ENCODE measurements around the gene NHLRC4.

Gene NHLRC4

DNA sequence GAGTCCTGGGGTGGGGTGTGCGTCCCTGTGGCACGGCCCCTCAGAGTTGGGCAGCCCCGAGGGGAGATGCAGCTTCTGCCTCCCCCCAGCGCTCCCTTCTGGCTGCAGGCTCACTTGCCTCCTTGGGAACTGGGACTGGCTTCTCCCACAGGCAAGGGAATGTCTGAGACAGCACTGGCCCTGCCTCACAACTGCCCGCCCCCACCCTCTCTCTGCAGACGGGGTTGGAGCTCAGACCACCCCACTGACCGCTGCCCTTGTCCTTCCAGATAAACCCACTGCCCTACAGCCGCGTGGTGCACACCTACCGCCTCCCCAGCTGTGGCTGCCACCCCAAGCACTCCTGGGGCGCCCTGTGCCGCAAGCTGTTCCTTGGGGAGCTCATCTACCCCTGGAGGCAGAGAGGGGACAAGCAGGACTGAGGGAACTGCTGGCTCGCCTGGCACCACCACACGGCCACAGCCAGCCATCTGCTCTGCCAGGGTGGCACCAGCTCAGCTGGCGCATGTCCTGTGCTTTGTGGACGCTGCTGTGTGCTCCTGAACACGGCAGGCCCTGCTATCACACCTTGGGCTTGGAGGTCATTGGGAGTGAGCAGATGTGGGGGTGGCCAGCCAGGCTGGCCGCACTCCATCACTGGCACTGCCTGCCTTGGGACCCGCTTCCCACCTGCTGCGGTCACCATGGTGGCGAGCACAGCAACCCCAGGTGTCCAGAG, 16.0 kb downstream of the NHLRC4 start:
- DNase-seq (ENCODE audit: low read depth in 2 of 2, low spot score in 1 of 2), result no peak

DNA sequence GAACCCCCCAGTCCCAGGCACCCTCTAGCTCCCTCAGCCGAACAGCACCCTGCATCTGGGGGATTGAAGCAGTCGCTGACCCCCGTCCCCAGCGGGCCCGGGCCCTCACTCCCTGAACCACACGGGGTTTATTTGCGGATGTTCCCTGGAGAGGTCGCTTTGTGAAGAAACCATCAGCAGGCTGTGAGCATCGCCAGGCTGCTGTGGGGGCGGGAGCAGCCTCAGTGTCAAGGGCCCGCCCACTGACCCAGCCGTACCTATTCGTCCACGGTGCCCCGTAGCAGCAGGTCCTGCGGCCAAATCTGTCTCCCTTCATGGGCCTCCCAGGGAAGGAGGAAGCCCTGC, 16.6 kb downstream of the NHLRC4 start:
- no peak for DNase-seq (ENCODE audit: low read depth in 2 of 2, low spot score in 1 of 2)

DNA sequence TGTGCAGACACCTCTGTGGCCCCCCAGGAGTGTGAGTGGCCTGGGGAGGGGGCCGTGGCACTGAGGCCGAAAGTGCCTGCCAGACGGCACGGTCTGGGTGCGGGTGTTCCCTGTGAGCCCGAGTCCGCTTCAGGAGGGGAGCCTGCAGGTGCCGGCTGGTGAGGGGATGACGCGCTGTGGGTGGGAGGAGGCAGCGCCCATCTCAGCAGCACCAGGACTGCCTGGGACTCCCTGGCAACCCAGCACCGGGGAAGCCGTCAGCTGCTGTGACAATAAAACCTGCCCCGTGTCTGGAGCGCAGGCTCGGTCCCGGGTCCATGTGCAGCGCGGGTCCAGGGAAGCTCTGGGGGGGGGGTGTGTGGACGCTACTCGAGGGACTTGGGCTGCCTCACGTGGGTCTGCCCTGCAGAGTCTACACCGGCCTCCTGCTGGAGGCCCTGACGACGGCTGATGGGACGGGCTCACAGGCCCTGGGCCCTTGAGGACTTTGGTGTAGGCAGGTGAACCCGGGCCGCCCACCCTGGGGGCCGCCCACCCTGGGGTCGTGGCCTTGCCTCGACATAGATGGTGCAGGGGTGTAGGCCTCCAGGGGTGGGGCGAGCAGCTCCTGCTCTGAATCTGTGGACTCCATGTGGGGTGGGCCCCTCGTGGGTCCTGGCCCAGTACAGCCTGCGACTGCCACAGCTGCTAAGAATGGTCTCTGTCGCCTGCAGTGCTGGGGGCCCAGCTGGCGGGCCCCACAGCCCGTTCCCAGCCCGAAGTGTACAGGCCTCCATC, 17.2 kb downstream of the NHLRC4 start:
- no peak for DNase-seq (ENCODE audit: low read depth in 2 of 2, low spot score in 1 of 2)

DNA sequence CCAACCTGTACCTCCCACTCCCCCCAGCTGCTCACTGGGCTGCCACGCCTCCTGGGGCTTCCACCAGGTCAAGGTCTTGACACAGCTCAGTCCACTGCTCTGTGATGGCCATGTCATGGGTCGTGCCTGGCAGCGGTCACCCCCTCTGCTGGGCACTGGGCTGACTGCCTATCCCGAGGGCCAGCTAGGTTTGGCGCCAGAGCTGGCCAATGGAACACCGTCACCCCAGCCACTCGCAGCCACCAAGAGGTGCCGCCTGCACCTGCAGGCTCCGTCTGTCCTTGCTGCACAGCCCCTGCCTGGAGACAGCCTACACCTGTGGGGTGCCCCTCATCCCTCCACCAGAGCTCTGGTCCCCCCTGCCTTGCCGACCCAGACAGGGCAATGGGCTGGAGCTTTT, 18.5 kb downstream of the NHLRC4 start:
- no peak for DNase-seq (ENCODE audit: low read depth in 2 of 2, low spot score in 1 of 2)

DNA sequence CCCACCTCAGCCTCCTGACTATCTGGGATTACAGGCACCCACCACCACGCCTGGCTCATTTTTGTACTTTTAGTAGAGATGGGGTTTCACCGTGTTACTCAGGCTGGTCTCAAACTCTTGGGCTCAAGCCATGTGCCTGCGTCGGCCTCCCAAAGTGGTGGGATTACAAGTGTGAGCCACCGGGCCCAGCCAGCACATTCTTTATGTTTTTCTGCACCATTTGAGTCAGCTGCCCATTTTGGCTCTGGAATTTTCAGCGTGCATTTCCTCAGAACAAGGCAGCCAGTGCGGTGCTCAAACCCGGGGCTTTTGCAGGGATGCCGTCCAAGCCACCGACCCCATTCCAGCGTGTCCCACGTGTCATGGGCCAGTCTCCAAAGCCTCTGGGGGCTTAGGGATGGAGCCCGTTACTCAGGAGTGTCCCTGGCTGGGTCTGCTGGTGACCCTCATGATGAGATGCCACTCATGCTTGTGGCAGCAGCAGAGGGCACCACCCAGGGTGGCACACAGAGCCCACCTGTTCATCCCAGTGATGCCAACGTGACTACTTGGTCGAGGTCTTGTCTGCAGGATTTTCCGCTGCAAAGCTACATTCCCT, 19.3 kb downstream of the NHLRC4 start:
- no peak for DNase-seq (ENCODE audit: low read depth in 2 of 2, low spot score in 1 of 2)

DNA sequence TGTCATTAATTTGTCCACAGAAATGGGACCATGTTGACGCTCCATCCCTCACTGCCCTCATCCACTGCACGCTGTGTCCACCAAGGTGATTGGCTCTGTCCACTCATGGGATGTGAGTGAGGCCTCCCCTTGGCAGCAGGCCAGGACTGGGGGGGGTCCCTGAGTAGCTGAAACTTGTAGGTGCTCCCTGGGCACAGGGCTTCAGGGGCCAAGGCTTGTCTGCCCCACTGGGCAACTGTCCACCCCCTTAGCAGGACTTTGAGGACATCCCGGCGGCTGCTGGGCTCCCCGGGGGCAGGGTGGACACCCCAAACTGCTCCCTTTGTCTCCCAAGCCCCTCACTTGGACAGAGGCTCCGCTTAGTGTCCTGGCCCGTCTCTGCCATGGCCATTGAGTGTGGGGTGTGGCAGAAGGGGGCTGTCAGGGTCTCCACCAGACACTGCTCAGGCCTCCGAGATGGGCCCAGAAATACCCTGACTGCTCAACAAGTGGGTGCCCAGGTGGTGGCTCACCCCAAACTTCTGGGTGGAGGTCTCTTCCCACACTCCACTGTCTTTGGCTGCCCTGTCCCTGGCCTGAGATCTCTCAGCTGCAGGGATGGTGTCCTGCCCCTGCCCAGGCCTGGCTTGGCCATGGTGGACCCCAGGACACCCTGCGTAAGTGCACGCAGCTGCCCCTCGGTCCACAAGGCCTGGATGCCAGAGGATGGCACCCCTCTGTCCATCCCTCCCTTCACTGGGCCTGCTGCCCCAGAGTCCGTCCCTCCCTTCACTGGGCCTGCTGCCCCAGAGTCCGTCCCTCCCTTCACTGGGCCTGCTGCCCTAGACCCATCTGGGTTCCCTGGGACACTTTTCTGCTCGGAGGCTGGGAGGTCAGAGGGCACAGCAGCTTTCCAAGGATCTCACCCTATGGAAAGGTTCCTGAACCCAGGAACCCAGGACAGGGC, 20.1 kb downstream of the NHLRC4 start:
- DNase-seq (ENCODE audit: low read depth in 2 of 2, low spot score in 1 of 2), result no peak

DNA sequence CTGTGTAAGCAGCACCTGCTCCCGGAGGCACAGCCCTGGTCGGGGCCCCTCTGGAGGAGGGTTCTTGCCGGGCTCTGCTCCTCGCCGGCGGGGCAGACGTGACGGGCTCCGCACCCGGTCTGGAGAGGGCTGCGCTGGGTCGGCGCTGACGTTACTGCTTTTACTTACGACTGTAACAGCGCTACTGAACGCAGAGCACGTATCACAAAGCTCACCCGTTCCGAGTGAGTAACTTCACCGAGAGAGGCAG, 21.8 kb downstream of the NHLRC4 start:
- DNase-seq (ENCODE audit: low read depth in 2 of 2, low spot score in 1 of 2), result peak; percentile 34 to 37

DNA sequence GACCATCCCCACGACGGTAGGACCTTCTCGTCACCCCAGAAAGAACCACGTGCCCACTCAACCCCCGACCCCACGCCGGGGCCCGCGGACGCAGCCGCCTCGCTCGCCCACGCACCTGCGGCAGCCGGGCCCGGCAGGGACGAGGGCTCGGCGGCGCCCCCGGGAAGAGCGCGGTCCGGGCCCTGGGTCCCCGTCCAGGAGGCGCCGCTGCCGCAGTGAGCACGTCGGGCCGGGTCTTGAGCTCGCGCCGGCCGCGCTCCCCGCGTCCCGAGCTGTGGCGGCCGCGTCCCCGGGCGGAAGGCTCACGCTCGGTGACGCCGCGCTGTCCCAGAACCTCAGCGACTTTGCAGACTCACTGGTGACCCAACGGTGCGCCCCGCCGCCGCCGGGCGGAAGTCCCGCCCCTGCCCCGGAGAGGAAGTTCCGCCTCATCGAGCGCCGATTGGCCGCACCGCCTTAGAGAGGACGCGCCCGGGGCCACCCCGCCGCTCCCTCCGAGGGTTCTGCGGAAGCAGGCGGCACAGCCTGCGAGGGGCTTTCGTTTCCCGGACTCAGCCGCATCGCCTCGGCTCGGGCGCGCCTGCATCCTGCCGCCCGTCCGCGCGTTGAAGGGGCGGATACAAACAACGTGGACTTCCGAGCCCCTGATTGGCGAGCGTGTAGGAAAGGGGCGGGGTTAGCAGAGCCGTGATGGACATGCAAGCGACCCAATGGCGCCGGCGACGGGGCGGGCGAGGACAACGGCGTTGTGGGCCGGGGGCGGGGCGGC, 22.3 kb downstream of the NHLRC4 start:
- peak; percentile 94 to 98 for DNase-seq (ENCODE audit: low read depth in 2 of 2, low spot score in 1 of 2)

DNA sequence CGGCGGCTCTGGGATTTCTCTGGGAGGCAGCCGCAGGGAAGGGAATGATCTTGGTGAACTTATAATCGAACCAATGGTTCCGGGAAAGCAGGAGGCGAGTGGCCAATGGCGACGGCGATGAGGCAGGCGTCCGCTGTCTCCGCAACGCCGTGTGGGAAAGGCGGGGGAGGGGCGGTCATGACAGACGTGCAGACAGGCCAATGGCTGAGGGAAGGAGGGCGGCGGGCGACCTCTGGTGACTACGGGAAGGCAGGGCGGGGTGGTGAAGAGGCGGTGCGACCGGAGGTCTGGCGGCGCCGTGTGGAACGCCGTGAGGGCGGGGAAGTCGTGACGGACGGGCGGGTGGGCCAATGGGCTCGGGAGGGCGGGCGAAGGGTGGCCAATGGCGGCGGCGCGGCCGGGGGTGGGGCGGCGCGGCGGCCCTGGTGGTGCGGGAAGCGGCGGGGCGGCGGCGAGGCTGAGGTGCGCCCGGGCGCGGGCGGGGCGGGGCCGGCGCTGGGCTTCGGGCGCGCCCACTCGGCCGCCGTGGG, 22.9 kb downstream of the NHLRC4 start, which contains the start of gene RAB40C:
Gene RAB40C, plus strand, starts transcription at position 409 of the 530 bp plus-strand sequence. CDS start 226 bp downstream, outside the sequence.
- DNase-seq (ENCODE audit: low read depth in 2 of 2, low spot score in 1 of 2), result peak; percentile 98 to 99

DNA sequence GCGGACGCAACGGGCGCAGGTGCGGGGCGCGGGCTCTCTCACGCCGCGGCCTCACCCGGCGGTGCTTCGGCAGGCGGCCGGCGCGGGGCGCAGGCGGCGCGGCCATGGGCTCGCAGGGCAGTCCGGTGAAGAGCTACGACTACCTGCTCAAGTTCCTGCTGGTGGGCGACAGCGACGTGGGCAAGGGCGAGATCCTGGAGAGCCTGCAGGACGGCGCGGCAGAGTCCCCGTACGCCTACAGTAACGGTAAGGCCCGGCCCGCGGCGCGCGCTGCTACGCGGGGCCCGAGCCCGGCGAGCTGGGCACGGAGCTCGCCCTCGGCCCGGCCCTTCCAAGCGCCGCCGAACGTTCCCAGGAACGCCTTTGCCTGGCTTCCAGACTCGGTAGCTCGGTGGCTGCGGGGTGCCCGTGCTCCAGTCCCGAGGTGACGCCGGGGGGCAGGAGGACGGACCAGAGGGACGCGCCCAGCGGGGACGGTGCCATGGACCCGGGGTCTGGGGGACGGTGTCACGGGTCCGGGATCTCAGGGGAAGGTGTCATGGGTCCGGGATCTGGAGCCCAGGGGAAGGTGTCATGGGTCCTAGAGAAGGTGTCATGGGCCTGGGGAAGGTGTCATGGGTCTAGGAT, 23.5 kb downstream of the NHLRC4 start:
- no peak for DNase-seq (ENCODE audit: low read depth in 2 of 2, low spot score in 1 of 2)

DNA sequence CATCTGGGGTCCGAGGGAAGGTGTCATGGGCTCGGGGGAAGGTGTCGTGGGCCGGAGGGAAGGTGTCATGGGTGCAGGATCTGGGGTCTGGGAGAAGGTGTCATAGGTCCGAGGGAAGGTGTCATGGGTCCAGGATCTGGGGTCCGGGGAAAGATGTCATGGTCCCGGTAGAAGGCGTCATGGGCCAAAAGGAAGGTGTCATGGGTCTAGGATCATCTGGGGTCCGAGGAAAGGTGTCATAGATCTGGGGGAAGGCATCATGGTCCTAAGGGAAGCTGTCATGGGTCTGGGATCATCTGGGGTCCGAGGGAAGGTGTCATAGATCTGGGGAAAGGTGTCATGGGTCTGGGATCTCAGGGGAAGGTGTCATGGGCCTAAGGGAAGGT, 24.0 kb downstream of the NHLRC4 start:
- DNase-seq (ENCODE audit: low read depth in 2 of 2, low spot score in 1 of 2), result no peak

DNA sequence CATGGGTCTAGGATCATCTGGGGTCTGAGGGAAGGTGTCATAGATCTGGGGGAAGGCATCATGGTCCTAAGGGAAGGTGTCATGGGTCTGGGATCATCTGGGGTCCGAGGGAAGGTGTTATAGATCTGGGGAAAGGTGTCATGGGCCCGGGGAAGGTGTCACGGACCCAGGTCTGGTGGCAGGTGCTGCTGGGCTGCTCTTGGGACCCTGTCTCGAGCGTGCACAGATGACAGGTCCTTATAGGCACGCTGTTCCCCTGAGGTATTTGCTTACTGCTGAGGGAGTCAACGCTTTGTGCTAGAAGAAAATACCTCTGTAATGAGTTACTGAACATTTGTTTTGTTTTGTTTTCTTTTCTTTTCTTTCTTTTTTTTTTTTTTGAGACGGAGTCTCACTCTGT, 24.4 kb downstream of the NHLRC4 start:
- DNase-seq (ENCODE audit: low read depth in 2 of 2, low spot score in 1 of 2), result no peak

DNA sequence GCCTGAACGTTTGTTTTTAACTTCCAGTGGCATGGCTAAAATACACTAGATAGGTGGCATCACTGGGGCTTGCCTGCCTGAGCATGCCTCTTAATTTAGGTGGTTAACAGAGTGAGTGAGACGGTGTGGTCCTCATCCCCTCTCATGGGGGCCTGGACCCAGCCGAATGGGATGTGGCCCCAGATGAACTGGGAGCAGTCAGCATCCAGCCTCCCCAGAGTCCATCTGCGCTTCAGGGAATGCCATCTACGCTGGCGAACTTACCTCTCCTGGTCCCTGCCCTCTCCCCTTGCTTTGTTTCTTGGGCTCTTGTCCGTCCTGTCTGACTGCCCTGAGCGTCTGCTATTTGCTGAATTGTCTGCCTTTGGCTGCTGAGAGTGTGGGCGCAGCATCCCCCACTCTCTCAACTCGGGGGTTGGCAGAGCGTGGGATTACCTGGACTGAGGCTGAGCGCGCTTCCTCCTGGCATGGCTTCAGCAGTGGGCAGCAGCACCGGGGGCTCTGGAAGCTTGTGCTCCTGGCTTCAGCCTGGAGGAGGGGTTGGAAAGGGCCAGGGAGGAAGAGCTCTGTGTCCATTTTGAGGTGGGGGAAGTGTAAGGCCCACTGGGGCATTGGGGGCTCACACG, 25.2 kb downstream of the NHLRC4 start:
- no peak for DNase-seq (ENCODE audit: low read depth in 2 of 2, low spot score in 1 of 2)

DNA sequence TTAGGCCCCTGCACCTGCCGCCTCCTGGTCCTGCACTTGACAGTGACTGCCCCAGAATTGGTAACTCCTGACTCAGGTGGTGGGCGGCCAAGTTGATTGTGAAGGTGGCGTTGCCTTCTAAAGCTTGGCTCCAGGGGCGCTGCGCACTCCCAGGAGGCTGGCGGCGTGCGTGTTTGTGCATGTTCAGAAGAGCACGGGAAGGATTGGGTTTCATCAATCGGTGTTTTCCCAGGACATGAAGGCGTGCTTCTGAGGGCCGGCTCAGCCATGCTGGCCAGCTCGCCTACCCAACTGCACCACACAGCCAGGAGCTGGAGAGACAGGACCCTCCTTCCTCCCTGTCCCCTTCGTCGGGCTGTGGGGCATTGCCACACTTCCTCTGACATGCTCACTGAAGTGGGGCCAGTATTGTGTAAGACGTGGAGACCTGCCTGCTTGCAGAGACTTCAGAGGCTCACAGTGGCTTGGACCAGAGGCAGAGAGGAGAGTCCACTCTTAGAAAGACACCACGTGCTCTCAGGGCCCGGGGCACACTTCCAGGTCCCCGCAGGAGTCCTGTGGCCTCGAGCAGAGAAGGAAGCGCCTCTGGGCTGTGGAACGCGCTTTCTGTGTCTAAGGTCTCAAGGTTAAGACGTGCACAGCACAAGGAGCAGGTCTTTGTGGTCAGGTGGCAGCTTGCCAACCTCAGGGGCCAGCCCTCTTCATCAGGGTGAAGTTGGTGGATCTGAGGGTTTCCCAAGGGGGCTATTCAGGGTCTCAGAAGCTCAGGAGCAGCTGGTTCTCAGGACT, 25.9 kb downstream of the NHLRC4 start:
- no peak for DNase-seq (ENCODE audit: low read depth in 2 of 2, low spot score in 1 of 2)

DNA sequence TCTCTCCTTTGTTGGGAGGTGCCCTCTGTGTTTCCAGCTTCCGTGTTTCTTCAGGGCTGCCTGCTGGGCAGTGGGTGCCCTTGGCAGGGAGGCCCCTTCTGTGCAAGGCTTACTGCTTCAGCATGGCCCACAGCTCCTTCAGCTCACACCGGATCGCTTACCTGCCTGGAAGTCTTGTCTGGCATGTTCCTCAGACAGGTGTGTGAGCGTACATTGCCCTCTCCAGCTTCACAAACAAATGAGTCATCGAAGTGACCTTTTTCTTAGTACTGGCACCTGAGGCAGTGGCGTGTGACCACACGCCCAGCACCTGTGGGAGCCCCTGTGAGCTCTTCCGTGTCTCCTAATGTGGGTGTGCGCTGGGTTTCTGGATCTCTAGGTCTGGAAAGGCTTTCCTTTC, 26.6 kb downstream of the NHLRC4 start:
- no peak for DNase-seq (ENCODE audit: low read depth in 2 of 2, low spot score in 1 of 2)

DNA sequence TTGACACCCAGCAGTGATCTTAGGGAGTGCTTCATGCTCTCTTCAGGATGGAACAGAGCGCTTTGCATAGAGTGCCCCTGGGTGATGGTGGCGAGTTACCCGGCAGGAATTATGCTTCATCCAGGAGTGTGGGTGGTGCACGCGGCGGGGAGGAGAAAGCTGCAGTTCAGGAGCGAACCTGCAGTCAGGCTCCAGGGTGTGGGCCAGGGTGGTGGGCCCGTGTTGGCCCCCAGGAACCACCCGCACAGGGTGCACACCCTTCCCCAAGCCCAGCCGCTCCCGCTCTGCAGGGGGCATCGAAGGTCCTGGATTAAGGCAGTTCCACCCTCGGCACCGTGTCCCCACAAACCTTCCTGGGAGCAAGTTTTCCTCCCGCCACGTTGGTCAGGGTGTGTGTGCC, 27.0 kb downstream of the NHLRC4 start:
- DNase-seq (ENCODE audit: low read depth in 2 of 2, low spot score in 1 of 2), result no peak

DNA sequence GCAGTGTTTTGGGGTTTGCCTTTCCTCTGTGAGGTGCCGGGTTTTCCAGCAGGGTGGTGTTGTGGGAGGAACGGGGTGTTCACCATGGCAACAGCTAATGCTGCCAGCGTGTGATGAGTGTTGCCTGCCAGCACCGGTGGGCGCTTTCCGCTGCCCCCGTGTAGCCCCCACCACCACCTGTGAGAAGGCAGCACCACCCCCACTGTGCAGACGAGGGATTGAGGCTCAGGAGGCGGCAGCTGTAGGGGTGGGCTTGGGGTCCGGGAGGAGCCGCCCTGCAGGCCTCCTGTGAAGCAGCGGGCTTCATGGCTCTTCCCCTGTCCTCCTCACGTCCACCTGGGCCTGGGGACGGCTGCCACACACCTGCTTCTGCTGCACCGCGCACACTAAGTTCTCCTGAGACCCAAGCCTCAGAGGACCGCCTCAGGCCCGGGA, 28.3 kb downstream of the NHLRC4 start:
- no peak for DNase-seq (ENCODE audit: low read depth in 2 of 2, low spot score in 1 of 2)

DNA sequence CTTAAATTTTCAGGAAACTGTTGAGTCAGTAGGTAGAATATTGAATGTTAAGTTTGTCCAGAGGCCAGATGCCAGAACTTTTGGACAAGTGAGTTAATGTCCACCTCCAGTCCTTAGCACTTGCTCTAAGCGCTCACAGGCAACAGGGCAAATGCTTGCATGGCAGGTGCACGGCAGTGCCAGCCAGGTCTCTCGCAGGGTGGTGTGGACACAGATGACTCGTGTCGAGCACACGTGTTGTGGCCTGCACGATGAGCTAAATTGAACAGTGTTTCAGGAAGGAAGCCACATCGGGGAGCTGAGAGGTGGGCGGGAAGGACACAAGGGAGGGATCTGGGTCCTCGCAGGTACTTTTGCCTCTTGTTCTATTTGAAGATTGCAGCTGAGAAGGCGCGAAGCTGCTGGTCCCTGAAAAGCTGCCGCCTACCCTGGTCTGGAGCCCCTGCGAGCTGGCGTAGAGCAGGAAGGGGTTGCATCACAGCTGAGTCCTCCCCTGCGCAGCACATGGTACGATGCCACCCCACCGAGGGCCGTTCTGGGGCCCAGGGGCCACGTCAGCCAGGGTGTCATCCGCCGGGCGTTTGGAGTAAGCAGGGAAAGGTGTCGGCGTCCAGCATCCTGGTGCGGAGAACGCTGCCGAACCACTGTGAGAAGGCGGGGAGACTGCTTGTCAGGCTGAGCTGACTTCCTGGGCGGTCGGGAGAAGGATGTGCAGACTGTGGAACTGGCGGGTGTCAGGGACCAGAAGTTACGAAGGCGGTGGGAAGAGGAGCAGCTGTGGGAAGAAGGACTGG, 29.3 kb downstream of the NHLRC4 start:
- DNase-seq (ENCODE audit: low read depth in 2 of 2, low spot score in 1 of 2), result no peak

Measured in stimulated activated CD8-positive, alpha-beta memory T cell treated with anti-CD3 and anti-CD28 coated beads, Interleukin-4, amount 100 ng/mL, for 4 hours (primary cell).